ENCODE results near the gene GPR12.

- TF ChIP-seq CTCF (IDR thresholded peaks at IDR 0.05; ENCODE audit: poor library complexity) (no peak), EZH2phosphoT487 (IDR thresholded peaks at IDR 0.05; ENCODE audit: low read depth, severe bottlenecking, unreplicated experiment) (no peak), EZH2 (IDR thresholded peaks at IDR 0.05; ENCODE audit: borderline replicate concordance) (no peak)
Observed at GRCh38 chr13:26810095-26810494, 49.5 kb upstream of the GPR12 start.
